Liver (tissue), 3 donors: Measurements from ENCODE around the gene CTNND1.

Experiments used
- ATF3 ChIP-seq: IDR thresholded peaks from 2 replicates; pipeline ENCODE4 v1.6.1; 2016; ENCODE audit warnings: antibody characterized with exemption
- RAD21 ChIP-seq, 2 donors: IDR thresholded peaks; 2 replicates each; pipeline ENCODE4 v1.6.1; 2016; ENCODE audit warnings: antibody characterized with exemption in 2 of 2, mild to moderate bottlenecking in 2 of 2
- TAF1 ChIP-seq: conservative IDR thresholded peaks from 2 replicates; pipeline ENCODE4 v1.6.1; 2016; ENCODE audit warnings: antibody characterized with exemption, mild to moderate bottlenecking
- YY1 ChIP-seq: IDR thresholded peaks from 2 replicates; pipeline ENCODE4 v1.6.1; 2016; ENCODE audit warnings: antibody characterized with exemption, mild to moderate bottlenecking
- TF ChIP-seq, protein P1 (sequence below): fragments of 150-350 bp; IDR thresholded peaks from 2 replicates; pipeline ENCODE4 v1.5.1; 2017; ENCODE audit warnings: improper control_type of control experiment, low read depth, low read length; ENCODE audit not compliant: missing input control
- TF ChIP-seq, protein P2 (sequence below): IDR thresholded peaks from 2 replicates; pipeline ENCODE4 v1.6.1; 2016; ENCODE audit warnings: antibody characterized with exemption, mild to moderate bottlenecking
- TF ChIP-seq, protein P3 (sequence below): IDR thresholded peaks from 2 replicates; pipeline ENCODE4 v1.6.1; 2016; ENCODE audit warnings: antibody characterized with exemption
- donor health status: healthy.
- donor health status: healthy.

DNA sequence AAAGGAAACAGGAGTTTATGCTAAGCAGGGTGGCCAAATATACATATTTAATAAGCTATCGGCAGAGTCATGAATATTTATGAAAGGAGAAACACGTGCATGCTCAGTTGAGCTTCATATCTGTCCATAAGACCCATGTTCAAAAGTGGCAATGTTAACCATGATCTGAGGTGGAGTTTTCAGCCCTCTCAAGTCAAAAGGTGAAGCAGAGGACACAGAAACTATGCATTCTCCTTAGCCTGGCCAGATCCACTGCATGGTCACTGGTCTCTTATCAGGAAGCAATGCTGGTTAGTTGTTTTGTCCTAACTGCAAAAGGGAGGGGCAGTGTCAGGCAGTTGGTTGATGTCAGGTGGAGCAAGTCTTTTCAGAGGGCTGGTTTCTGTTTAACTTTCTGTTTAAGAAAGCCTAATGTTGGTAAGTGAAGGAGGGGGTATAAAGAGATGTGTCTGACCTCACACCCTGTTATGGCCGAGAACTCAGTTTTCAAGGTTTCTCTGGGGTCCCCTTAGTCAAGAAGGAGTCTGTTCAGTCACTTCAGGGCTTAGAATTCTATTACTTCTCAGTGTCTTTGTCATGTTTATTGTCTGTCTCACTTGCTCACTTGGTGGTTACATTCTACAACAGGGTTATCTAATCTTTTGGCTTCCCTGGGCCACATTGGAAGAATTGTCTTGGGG is 25.8 kb upstream of the CTNND1 start:
- TF ChIP-seq, protein P1, sequence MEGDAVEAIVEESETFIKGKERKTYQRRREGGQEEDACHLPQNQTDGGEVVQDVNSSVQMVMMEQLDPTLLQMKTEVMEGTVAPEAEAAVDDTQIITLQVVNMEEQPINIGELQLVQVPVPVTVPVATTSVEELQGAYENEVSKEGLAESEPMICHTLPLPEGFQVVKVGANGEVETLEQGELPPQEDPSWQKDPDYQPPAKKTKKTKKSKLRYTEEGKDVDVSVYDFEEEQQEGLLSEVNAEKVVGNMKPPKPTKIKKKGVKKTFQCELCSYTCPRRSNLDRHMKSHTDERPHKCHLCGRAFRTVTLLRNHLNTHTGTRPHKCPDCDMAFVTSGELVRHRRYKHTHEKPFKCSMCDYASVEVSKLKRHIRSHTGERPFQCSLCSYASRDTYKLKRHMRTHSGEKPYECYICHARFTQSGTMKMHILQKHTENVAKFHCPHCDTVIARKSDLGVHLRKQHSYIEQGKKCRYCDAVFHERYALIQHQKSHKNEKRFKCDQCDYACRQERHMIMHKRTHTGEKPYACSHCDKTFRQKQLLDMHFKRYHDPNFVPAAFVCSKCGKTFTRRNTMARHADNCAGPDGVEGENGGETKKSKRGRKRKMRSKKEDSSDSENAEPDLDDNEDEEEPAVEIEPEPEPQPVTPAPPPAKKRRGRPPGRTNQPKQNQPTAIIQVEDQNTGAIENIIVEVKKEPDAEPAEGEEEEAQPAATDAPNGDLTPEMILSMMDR: no peak
- TF ChIP-seq, protein P2, sequence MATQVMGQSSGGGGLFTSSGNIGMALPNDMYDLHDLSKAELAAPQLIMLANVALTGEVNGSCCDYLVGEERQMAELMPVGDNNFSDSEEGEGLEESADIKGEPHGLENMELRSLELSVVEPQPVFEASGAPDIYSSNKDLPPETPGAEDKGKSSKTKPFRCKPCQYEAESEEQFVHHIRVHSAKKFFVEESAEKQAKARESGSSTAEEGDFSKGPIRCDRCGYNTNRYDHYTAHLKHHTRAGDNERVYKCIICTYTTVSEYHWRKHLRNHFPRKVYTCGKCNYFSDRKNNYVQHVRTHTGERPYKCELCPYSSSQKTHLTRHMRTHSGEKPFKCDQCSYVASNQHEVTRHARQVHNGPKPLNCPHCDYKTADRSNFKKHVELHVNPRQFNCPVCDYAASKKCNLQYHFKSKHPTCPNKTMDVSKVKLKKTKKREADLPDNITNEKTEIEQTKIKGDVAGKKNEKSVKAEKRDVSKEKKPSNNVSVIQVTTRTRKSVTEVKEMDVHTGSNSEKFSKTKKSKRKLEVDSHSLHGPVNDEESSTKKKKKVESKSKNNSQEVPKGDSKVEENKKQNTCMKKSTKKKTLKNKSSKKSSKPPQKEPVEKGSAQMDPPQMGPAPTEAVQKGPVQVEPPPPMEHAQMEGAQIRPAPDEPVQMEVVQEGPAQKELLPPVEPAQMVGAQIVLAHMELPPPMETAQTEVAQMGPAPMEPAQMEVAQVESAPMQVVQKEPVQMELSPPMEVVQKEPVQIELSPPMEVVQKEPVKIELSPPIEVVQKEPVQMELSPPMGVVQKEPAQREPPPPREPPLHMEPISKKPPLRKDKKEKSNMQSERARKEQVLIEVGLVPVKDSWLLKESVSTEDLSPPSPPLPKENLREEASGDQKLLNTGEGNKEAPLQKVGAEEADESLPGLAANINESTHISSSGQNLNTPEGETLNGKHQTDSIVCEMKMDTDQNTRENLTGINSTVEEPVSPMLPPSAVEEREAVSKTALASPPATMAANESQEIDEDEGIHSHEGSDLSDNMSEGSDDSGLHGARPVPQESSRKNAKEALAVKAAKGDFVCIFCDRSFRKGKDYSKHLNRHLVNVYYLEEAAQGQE: no peak
- TF ChIP-seq YY1 (no peak), TAF1 (no peak), RAD21 (IDR thresholded peaks at IDR 0.05) (no peak), ATF3 (no peak)
- TF ChIP-seq, protein P3, sequence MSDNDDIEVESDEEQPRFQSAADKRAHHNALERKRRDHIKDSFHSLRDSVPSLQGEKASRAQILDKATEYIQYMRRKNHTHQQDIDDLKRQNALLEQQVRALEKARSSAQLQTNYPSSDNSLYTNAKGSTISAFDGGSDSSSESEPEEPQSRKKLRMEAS: no peak
